Measurements from ENCODE around the gene KNDC1. TPM values are rescaled to one million over a fixed set of nuclear protein-coding genes. Genes with fewer than 3 reads are reported as not detected.

KNDC1 gene
- total RNA-seq, 1 experiment from 2014 or later, result 15.7 TPM

GRCh38 chr10:133129071-133129858 is 30.8 kb upstream of the KNDC1 start:
- H3K4me1 Mint-ChIP-seq, result peaks cover 0 to 2% of the 10 kb centered on the region in 2 experiments; a peak in 1 of 4 replicates
- H3K27ac Mint-ChIP-seq, result no peak overlapping the region
- Histone ChIP-seq H3K56ac (ENCODE audit: insufficient read length, low read depth, low read length) (no peak overlapping the region), H3K23ac (ENCODE audit: insufficient read length, low read depth, low read length) (no peak overlapping the region), H4K91ac (ENCODE audit: insufficient read length, low read depth, low read length) (no peak overlapping the region), H2AK5ac (ENCODE audit: insufficient read length, low read length) (no peak overlapping the region), H2BK120ac (ENCODE audit: low read depth, low read length, poor library complexity, severe bottlenecking) (no peak overlapping the region), H2AFZ (ENCODE audit: low read length) (no peak overlapping the region), H2BK12ac (ENCODE audit: insufficient read length, low read depth, low read length) (no peak overlapping the region), H3K27me3 (ENCODE audit: insufficient read depth, low read length) (no peaks in the 10 kb centered on the region), H3K4ac (ENCODE audit: low read depth, low read length) (no peak overlapping the region), H3K23me2 (ENCODE audit: insufficient read length, low read depth, low read length, poor library complexity, severe bottlenecking) (no peaks in the 10 kb centered on the region), H2BK5ac (ENCODE audit: insufficient read length, low read length) (no peak overlapping the region), H3K9ac (ENCODE audit: extremely low read depth, insufficient read length, low read length) (no peak overlapping the region), H3T11ph (ENCODE audit: low read length) (no peak overlapping the region), H3K4me1 (ENCODE audit: insufficient read depth, low read length) (no peaks in the 10 kb centered on the region), H3K4me2 (ENCODE audit: insufficient read depth, insufficient read length, low read length) (no peak overlapping the region), H3K27ac (ENCODE audit: insufficient read length, low read depth, low read length) (no peak overlapping the region), H3K14ac (ENCODE audit: insufficient read depth, low read length) (no peak overlapping the region), H3K79me2 (ENCODE audit: insufficient read depth, low read length) (no peaks in the 10 kb centered on the region), H4K20me1 (ENCODE audit: control insufficient read depth, insufficient read depth, insufficient read length) (no peaks in the 10 kb centered on the region), H3K9me3 (ENCODE audit: control insufficient read depth, low read depth, low read length) (no peaks in the 10 kb centered on the region), H4K8ac (replicated peaks; ENCODE audit: insufficient read length, low read depth, low read length) (no peak overlapping the region), H2BK15ac (ENCODE audit: low read depth, low read length) (no peak overlapping the region), H2BK20ac (ENCODE audit: low read depth, low read length, poor library complexity, severe bottlenecking) (no peak overlapping the region), H3K79me1 (ENCODE audit: insufficient read depth, low read depth, low read length, poor library complexity, severe bottlenecking) (no peaks in the 10 kb centered on the region), H3K18ac (ENCODE audit: insufficient read length, low read depth, low read length) (no peak overlapping the region), H4K5ac (ENCODE audit: insufficient read length, low read depth, low read length) (no peak overlapping the region)
- peaks cover 6% of the 10 kb centered on the region for H3K27me3 Mint-ChIP-seq (ENCODE audit: low read depth)
- no peak for DNase-seq
- no peak overlapping the region for H3K4me3 Mint-ChIP-seq
- peaks cover 0 to 7% of the 10 kb centered on the region in 2 experiments; a peak in 2 of 5 replicates for H3K9me3 Mint-ChIP-seq
- WGBS (ENCODE audit: extremely low coverage, insufficient read length, low lambda C conversion rate), result no CpG with 5 or more reads among the region's 39 CpGs
- no peak for TF ChIP-seq CTCF (conservative IDR thresholded peaks at IDR 0.05)
- H3K36me3 Mint-ChIP-seq (ENCODE audit: insufficient read depth in 1 of 3, low read depth in 3 of 3), result no peaks in the 10 kb centered on the region; a peak in 1 of 7 replicates

All from H9 (cell line).